ENCODE measurements around the gene ZNF786.

DNA sequence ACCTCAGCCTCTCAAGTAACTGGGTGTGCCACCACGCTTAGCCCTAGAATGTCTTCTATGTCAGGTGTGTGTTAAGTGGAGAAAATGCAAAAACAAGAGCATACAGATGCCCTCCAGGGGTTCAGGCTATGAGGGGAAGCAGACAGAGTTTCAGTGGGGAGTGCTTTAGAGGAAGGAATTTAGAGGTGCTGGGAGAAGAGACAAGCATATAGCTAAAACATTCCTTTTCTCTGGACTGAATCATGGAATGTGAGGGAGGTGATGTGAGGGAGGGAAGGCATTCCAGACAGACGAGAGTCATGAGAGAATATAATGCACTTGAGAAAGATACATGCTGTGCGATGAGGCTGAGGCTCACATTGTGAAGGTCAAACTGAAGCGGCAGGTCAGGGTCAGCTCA lies 6.6 kb upstream of the ZNF786 start:
- TF ChIP-seq POLR2A (IDR thresholded peaks at IDR 0.05): no peak
- TF ChIP-seq, protein P1, sequence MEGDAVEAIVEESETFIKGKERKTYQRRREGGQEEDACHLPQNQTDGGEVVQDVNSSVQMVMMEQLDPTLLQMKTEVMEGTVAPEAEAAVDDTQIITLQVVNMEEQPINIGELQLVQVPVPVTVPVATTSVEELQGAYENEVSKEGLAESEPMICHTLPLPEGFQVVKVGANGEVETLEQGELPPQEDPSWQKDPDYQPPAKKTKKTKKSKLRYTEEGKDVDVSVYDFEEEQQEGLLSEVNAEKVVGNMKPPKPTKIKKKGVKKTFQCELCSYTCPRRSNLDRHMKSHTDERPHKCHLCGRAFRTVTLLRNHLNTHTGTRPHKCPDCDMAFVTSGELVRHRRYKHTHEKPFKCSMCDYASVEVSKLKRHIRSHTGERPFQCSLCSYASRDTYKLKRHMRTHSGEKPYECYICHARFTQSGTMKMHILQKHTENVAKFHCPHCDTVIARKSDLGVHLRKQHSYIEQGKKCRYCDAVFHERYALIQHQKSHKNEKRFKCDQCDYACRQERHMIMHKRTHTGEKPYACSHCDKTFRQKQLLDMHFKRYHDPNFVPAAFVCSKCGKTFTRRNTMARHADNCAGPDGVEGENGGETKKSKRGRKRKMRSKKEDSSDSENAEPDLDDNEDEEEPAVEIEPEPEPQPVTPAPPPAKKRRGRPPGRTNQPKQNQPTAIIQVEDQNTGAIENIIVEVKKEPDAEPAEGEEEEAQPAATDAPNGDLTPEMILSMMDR (IDR thresholded peaks at IDR 0.05): no peak
